Skin of body (tissue), 2 donors: ENCODE data around the gene NUDCD3. TPM values are rescaled to one million over a fixed set of nuclear protein-coding genes. Genes with fewer than 3 reads are reported as not detected.

ENCODE experiments used
- DNase-seq: peaks from one replicate; lab custom pipeline; 2025; lab: John Stamatoyannopoulos, UW
- total RNA-seq: library from RNA; depleted of rRNA; stranded (reverse); fragments of >200 nt; gene quantifications from one replicate; pipeline ENCODE4 v1.2.3, GENCODE V29; 2014

NUDCD3 gene
- total RNA-seq: 47.8 TPM

DNA sequence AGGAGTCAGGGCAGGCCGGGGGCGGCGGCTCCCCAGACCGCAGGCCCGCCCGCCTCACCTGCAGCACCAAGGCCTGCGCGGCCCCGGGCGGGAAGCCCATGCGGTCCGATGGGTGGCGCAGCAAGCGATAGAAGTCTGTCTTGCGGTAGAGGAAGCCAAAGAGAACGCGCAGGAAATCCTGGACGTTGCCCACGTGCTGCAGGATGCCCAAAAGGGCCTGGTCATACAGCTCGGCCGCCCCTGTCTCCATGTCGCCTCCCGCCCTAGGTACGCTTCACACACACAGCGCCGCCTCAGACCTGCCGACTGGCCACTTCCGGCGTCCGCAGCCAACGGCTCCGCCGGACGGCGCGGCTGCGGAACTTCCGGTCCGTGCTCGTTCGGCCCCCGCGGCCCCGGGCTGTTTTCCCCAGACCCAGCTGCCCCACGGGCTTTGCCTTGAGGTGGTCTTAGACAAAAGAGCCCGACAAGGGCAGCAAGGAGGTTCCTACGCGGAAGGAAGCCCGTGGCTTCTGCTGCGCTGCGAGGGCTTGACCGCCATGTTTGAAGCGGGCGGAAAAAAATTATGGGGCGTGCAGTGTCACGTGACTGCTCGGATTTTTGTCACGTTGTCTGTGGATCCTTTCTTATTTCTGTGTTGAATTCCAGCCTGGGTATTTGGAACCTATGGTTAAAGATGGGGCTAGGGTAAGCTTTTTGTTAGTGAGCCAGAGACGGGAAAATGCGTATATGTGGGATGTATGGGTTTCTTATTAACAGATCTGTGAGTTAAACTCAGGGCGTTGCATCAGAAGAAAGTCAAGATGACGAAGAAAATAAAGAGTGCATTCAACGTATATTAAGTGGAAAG, at the start of gene NUDCD3:
NUDCD3 (minus strand) TSS at position 308 of the 850 bp plus-strand sequence; CDS start at position 250, 58 bp downstream.
- peak; percentile 77 for DNase-seq

DNA sequence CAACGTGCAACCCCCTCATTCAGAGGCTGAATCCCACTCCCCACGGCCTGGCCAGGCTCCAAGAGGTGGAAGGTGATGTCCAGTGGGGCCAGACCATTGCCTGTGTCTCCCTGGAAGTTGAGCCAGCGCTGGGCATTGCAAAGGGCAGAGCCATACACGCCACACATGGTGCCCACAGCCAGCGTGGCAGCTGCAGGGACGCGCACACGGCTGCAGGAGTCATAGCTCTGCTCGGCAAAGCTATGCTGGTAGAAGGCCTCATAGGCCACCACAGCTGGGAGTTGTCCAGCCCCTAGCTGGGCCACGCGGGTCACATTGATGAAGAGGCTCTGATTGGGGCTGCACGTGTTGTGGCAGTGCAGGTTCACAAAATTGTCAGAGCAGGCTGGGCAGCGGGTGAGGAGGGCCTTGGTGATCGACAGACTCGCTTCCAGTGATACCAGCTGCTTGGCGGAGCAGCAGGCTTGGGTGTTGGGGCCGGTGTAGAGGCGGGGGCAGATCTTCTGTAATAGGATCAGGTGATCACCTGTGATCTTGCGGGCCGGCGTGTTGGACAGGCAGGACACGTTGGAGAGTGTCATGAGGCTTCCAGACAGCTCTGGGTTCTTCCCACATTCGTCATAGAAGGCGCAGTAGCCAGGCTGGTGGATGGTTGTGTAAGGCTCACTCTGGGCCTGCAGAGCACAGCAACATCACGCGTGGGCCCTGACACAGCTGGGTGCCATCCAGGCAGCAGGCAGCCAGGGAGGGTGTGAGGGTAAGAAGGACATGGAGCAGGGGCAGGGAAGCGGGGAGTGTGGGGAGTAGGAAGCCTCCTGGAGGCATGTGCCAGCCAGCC, 49.4 kb upstream of the NUDCD3 start:
- no peak for DNase-seq

DNA sequence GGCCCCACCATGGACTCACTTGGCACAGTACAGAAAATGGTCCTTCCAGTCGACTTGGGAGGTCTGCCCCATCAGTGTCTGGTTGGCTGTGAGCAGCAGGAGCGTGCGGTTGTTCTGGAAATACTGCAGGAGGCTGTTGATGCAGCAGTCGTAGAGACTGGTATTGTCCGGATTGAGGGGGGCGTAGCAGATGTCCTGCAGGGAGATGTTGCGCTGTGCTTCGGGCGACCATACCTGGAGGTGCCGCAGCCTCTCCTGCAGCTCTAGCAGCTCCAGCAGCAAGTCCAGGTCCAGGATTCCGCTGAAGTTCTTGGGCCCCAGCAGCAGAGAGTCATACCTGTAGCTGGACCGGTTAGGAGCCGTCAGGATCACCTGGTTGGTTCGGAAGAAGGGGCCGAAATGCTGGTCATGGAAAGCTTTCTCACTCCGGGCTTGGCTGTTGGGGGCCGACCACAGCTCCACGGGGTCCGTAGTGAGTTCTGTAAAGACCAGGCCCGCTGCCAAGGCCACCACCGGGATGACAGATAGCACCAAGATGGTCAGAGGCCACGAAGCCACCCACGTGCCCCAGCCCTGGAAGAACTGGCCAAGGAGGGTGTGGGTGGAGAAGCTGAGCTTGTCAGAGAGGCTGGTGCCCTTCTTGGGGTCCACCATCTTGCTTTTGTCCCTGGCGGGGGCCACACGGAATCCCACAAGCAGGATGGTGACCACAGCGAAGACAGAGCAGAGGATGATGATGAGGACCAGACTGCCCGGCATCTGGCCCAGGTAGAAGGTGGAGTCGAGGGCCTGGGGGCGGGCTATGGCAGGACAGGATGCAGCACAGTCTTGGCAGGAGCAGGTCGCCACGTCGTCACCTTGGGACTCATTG, 48.6 kb upstream of the NUDCD3 start:
- DNase-seq: no peak

DNA sequence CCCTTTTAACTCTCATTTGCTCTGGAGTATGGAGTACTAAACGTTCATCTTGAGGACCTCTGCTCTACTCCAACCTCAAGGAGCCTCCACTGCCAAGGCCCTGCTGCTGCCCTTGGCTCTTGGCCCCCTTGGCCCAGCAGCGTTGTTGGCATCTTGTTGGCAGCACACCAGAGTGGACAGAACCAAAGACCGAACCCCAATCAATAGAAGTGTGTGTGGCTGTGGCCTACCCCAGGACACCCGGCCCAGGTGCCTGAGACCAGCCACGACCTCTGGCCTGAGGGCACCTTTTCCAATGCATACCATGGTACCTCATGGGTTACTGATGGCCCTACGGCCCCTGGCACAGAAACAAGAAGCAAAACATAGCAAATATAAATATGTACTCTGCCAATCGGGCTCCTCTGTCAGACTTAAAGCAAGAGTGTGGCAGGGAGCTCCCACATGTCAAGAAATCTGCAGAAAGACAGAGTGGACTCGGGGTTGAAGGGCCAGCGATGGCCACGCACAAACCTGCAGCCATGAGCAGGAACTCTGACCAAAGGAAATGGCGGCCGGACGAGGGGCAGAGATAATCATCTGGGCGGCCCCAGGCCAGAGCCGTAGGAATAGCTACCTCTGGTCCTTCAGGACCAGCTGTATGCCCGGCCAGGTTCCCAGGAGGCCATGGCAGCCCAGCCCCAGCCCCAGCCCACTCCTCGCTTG, 47.8 kb upstream of the NUDCD3 start:
- DNase-seq: no peak

DNA sequence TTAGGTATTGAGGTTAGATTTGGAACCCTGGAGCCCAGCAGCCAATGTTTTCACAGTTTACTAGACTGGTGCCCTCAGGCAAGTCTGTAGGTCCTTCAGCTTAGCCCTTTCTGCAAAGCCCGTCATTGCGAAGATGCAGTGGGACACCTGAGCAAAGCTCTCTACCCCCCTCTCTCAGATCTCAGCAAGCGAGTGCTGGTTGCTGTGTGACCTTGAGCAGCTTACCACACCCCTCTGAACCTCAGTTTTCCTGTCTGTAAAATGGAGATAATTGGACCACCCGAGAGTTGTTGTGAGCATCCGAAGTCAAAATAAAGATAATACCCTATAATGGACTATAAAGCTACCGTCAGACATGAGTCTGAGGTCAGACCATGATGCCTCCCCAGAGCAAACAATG, 47.0 kb upstream of the NUDCD3 start:
- DNase-seq: no peak

DNA sequence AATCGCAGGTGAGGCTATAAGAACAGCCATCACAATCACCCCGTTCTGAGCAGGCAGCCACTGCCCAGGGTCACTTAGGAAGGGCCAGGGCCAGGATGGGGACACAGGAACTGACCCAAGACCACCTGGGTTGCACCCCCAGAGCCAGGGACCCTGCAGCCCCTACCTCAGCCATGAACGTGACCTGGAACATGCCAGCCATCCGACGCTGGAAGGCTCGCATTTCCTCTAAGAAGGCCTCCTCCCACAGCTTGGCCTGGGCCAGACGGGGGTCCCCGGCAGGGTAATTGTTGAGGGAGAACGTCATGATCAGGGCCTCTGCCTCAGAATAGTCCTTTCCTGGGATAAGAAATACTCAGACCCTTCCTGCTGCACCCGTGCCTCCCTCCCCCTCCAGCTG, 45.6 kb upstream of the NUDCD3 start:
- no peak for DNase-seq

DNA sequence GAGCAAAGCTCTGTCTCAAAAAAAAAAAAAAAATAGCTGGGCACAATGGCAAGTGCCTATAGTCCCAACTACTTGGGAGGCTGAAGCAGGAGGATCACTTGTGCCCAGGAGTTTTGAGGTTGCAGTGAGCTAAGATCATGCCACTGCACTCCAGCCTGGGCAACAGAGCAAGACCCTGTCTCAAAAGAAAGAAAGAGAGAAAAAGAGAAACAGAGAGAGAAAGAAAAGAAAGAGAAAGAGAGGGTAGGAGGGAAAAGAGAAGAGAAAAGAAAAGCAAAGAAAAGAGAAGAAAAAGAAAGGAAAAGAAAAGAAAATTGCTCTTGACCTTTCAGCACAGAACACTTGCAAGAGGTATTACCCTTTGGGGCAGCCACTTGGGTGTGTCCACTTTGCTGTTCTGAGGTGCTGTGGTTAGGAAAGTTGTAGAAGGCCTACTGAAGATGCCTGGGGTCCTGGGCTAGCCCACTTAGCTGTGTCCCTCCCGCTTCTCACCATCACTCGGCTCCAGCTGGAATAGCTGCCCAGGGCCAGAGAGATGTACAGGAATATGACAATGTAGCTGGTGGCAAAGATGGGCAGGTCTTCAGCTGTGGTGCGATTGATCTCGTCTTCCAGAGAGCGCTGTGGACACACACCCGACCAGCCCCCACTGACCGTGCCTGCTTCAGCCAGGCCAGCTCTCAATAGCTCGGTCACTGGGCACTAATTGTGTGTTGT, 45.0 kb upstream of the NUDCD3 start:
- no peak for DNase-seq

DNA sequence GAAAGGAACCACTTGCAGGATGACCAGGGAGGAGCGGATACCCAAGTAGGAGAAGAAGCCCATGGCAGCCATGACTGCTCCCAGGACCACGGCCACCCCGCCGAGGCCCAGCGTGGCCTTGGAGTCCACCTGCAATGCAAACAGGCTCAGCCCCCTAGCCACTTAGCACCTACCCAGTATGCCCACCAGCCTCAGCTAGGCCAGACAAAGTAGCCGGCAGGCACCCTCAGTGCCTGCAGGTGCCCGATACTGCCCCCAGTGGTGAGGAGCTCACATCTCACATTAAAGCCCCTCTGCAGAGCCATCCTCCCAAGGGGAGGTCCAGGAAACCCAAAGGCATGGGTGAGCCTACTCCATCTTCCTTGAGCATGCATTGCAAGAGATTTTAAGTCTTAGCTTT, 44.0 kb upstream of the NUDCD3 start:
- DNase-seq: no peak

DNA sequence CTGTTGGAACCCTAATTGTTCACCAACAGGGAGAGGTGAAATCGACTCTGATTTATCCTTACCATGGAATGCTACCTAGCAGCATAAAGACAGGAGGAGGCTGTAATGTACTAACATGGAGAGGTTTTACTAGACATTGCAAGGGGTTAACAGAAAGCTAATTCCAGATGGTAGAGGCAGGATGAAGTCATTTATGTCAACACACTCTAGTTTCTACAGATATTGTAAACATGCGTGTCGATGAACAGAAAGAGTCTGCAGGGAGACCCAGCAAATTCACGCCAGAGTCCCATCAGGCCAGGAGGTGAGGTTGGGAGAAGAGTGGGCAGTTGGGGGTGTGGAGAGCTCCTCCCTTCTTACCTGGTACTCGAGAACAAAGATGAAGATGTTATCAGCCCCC, 43.6 kb upstream of the NUDCD3 start:
- DNase-seq: peak; percentile 14

DNA sequence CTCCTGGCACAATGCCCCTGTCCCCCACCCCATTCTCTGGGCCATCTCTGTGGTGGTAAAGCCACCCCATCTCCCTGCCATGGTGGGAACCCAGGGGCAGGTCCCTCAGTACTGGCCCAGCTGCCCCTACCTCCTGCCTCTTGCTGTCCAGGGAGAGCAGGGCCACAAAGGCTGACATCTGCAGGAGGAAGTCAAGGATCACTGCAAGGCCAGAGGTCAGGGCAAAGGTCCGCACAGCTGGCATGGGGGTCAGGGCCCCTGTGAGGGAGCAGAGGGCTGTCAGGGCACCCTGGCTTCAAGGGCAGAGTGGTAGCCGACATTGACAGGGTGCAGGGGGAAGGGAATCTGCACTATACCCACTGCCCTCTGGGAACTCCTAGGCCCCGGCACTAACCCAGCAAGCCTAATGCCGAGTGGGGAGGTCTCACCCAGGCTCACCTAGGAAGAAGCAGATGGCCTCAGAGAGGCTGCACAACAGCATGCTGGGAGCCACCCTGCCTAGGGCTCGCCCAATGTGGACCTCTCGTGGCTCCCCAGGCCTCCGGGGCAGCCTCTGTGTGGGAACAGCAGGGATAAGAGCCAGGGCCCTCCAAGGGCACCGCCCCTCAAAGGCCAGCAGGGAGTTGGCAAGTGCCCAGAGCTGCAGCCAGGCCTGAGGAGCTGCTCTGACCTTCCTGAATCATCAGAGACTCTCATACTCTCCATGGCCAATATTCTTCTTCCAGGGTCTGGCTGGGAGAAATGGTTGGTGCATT, 43.0 kb upstream of the NUDCD3 start:
- DNase-seq: no peak

DNA sequence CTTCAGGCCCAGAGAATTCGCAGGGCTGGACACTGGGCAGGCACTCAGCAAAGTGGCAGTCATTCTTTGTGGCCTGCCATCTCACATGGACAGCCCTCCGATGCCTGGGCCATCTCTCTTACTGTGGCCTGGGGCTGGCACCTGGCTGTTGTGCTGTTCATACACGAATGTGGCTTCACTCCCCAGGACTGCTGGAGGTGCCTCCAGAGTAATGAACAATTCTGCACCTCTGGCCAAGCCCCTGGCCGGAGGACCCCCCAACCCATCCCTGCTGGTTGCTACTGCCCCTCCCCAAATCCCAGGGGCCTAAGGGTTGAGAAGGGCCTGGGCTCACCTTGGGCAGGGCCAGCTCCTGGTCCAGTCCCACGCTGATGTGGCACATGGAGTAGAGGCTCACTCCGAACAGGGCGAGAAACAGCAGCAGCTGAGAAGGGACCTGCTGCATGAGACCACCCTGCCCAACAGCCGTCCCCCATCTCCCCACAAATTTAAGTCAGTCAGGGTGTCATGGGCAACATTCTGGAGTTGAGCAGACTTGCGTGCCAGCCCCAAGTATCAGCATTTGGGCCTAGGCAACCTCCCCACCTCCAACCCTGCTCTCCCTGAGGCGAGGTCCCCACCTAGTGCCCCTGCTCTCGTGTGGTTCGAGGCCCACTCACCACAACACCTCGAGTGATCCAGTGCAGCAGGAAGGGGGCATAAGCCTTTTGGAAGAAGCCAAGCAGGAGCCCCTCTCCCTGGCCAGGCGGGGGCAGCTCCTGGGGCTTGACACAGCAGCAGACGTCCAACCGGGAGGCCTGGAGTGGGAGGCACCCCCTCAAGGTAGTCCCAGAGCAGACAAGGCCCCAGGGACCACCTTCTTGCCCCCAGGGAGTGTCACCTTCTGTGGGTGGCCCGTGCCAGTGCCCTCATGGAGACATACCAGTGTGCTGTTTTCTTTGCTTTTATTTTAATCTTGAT, 41.2 kb upstream of the NUDCD3 start:
- no peak for DNase-seq

DNA sequence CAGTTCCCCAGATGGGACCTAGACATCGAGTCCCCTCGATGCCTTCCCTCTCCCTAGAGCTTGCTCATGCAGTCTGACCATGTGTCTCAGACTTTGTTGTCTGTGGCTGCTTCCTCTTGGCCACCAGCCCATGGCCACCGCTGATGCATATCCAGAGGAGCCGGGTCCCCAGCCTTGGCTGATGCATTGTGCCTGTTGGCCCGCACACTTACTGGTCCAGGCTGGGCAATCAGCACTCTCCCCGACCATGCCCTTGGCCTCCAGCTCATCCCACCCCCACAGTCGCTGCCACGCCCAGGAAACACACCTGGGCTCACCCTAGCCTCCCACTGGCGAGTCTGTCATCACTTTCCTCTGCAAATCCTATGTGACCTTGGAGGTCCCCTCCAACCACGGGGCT, 40.5 kb upstream of the NUDCD3 start:
- DNase-seq: no peak

DNA sequence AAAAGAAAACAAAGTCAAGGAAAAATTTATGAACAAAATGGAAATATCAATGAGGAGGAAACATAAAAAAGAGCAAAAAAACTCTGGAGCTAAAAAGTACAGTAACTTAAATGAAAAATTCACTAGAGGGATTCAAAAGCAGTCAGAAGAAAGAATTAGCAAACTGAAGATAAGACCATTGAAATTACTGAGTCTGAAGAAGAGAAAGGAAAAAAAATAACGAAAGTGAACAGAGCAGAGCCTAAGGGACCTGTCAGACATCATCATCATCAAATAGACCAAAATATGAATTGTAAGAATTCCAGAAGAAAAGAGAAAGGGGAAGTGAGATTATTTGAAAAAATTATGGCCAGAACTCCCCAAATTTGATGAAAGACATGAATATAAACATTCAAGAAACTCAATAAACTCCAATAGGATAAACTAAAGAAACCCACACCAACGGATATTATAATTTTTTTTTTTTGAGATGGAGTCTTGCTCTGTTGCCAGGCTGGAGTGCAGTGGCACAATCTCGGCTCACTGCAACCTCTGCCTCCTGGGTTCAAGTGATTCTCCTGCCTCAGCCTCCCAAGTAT, 34.4 kb upstream of the NUDCD3 start:
- DNase-seq: no peak

DNA sequence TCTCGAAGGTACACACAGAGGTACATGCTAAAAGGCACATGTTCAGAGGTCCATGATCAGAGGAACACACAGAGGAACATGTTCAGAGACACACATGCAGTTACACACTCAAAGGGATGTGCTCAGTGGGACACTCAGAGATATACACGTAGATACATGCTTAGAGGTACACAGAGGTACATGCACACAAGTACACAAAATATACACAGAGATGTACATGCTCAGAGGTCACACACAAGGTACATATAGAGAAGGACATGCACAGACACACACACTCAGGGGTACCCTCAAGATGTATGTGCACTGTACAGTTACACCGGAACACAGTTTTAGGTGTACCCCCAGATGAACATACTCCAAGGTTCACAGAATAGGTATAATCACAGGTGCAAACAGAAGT, 31.9 kb upstream of the NUDCD3 start:
- no peak for DNase-seq

DNA sequence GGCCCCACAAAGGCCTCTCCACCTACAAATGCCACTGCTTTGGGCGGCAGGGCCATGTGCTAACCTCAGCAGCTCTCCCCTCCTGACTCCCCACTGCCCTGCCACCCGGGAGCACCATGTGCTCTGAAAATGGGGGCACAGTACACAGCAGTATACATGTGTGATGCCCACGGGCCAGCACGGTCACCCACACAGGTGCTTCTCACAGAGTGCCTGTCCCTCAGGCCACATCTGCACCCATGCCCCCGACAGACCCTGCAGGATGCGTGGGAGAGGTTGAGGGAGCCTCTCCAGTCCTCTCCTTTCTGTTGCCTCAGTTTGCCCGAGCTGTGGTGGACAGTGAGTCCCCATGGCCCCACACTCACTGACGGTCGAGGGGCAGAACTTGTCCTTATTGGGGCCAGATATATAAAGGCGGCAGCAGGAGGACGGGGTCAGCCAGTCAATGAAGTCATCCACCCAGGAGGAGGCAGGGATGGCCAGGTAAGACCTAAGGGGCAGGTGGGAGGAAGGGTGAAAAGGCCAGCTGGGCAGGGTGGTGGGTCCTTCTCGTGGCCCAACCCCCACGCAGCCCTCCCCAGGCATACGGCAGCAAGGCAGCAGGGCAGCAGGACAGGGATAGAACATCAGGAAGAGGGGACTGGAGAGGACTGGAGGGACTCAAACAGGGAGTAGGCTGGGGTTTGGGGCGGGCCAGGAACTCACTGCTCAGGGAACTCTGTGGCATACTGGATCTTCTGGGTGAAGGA, 31.1 kb upstream of the NUDCD3 start:
- DNase-seq: no peak

DNA sequence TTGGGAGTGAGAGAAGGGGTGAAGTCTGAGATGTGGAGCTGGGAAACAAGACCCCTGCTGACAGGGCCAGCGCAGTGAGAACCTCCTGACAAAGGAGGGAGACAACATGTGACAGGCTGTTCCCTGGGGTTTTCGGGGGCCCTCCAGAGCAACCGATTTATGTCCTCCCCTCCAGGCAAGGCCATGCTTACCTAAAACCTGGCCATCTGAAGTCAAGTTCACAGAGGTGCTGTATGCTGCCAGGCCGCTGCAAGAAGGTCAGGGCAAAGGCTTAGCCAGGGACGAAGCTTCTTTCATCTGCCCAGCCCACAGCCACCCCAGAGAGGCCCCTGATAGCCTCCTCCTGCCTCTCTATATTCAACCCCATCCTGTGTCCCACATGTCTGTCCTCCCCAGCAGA, 30.1 kb upstream of the NUDCD3 start:
- DNase-seq: no peak

DNA sequence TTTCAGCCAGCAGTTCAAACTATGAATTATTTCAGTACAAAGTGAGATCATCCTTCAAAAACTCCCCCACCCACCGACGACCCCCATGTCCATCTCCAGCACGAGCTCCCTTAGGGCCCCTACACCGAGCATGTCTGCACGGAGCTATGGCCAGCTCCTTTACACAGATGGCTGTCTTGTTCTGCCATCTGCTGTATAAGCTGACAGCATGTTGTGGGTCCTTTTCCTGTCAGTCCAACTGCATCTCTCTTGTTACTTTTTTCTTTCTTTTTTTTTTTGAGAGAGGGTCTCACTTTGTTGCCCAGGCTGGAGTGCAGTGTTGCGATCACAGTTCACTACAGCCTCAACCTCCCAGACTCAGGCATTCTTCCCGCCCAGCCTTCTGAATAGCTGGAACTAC, 29.1 kb upstream of the NUDCD3 start:
- no peak for DNase-seq
